Fibroblast of lung (primary cell): Measurements from ENCODE around the gene TFRC. TPM values are rescaled to one million over a fixed set of nuclear protein-coding genes. Genes with fewer than 3 reads are reported as not detected.
"Not testable (repeated sequence)": the region's sequence is repeated elsewhere in the genome, so short reads cannot be mapped to it uniquely, and the experiment has no call there.

Source experiments
- DNase-seq, 2 donors: peaks; one replicate each; pipeline versions ENCODE4 v3.0.0 to v3.0.0-alpha.2; 2010; ENCODE audit warnings: low read depth in 2 of 2
- H2AFZ ChIP-seq: 2 replicates; pipeline ENCODE4 v1.5.1; 2012; ENCODE audit warnings: low read length, control low read depth, inconsistent platforms
- H3K27ac ChIP-seq: 2 replicates; pipeline ENCODE4 v1.5.1; 2011; ENCODE audit warnings: low read length, control low read depth; ENCODE audit not compliant: insufficient read depth
- H3K27me3 ChIP-seq: 2 replicates; pipeline ENCODE4 v1.5.1; 2011; ENCODE audit warnings: mild to moderate bottlenecking, low read length; ENCODE audit not compliant: control insufficient read depth, insufficient read depth
- H3K36me3 ChIP-seq: 2 replicates; pipeline ENCODE4 v1.5.1; 2011; ENCODE audit warnings: low read length; ENCODE audit not compliant: control insufficient read depth, insufficient read depth
- H3K4me1 ChIP-seq: 2 replicates; pipeline ENCODE4 v1.5.1; 2011; ENCODE audit warnings: low read length; ENCODE audit not compliant: control insufficient read depth, insufficient read depth; ENCODE audit errors: extremely low read depth
- H3K4me2 ChIP-seq: 2 replicates; pipeline ENCODE4 v1.5.1; 2011; ENCODE audit warnings: low read length, control low read depth; ENCODE audit not compliant: insufficient read depth; ENCODE audit errors: extremely low read depth
- H3K4me3 ChIP-seq, 4 experiments: fragments of 200-600 bp in 1 of 4; sonication (generic) in 1 of 4; replicated peaks in 1 of 4; 2 replicates each; pipeline ENCODE4 v1.5.1; 2011 to 2016; ENCODE audit warnings: low read length in 4 of 4, low read depth in 3 of 4, mild to moderate bottlenecking in 3 of 4, control low read depth in 2 of 4, inconsistent platforms in 1 of 4, mixed read lengths in 1 of 4; ENCODE audit not compliant: insufficient read depth in 1 of 4; ENCODE audit errors: control extremely low read depth in 1 of 4
- H3K79me2 ChIP-seq: 2 replicates; pipeline ENCODE4 v1.5.1; 2012; ENCODE audit warnings: mild to moderate bottlenecking, low read length, inconsistent platforms; ENCODE audit not compliant: control insufficient read depth, insufficient read depth
- H3K9ac ChIP-seq: 2 replicates; pipeline ENCODE4 v1.5.1; 2011; ENCODE audit warnings: mild to moderate bottlenecking, low read length, control low read depth; ENCODE audit not compliant: insufficient read depth
- H3K9me3 ChIP-seq: 2 replicates; pipeline ENCODE4 v1.5.1; 2012; ENCODE audit warnings: low read depth, low read length; ENCODE audit not compliant: control insufficient read depth, insufficient read depth
- H4K20me1 ChIP-seq: 2 replicates; pipeline ENCODE4 v1.5.1; 2011; ENCODE audit warnings: low read length; ENCODE audit not compliant: control insufficient read depth, insufficient read depth; ENCODE audit errors: extremely low read depth
- CTCF ChIP-seq, 2 donors: IDR thresholded peaks in 1 of 2; conservative IDR thresholded peaks in 1 of 2; 1 replicate in 1 of 2; 2 replicates in 1 of 2; pipeline ENCODE4 v1.5.1; 2011 to 2012; ENCODE audit warnings: low read length in 2 of 2, control low read depth in 1 of 2, inconsistent platforms in 1 of 2, low read depth in 1 of 2, mild to moderate bottlenecking in 1 of 2
- EZH2 ChIP-seq: IDR thresholded peaks from 2 replicates; pipeline ENCODE4 v1.5.1; 2012; ENCODE audit warnings: low read length, control low read depth, mild to moderate bottlenecking; ENCODE audit errors: missing control alignments
- polyA plus RNA-seq, 2 donors: library from polyadenylated mRNA; depleted of rRNA in 1 of 2; stranded (reverse) in 1 of 2; unstranded in 1 of 2; fragments of >200 nt; gene quantifications; 2 replicates each; pipeline ENCODE4 v1.2.1, GENCODE V29; 2011 to 2012; ENCODE audit warnings: missing spikeins in 1 of 2
- total RNA-seq: library from RNA; depleted of rRNA; stranded (reverse); fragments of >200 nt; gene quantifications from 2 replicates; pipeline ENCODE4 v1.2.1, GENCODE V29; 2014

Gene TFRC
- total and polyA plus RNA-seq, 2 donors (not counting 1 experiment from before 2014, with no cell fraction given), result 118 to 169 TPM

GRCh38 chr3:196026059-196026458, 55.8 kb downstream of the TFRC start:
- not testable (repeated sequence) for H4K20me1 ChIP-seq, H3K27me3 ChIP-seq, H3K79me2 ChIP-seq, H3K4me2 ChIP-seq, H2AFZ ChIP-seq, H3K9me3 ChIP-seq, DNase-seq, H3K27ac ChIP-seq, H3K9ac ChIP-seq, H3K4me3 ChIP-seq, H3K4me1 ChIP-seq, H3K36me3 ChIP-seq
- TF ChIP-seq CTCF (conservative IDR thresholded peaks at IDR 0.05 in 1 of 2, IDR thresholded peaks at IDR 0.05 in 1 of 2; ENCODE audit: low read depth in 1 of 2, low read length in 2 of 2), result peak; percentile 23 to 49

GRCh38 chr3:196024968-196025367, 56.9 kb downstream of the TFRC start:
- H3K79me2 ChIP-seq, result no peaks in the 10 kb centered on the region
- no peaks in the 10 kb centered on the region for H3K4me1 ChIP-seq
- H3K9me3 ChIP-seq, result no peaks in the 10 kb centered on the region
- no peak overlapping the region for H3K4me3 ChIP-seq
- no peaks in the 10 kb centered on the region for H3K36me3 ChIP-seq
- no peaks in the 10 kb centered on the region for H4K20me1 ChIP-seq
- H3K27me3 ChIP-seq, result no peaks in the 10 kb centered on the region
- H2AFZ ChIP-seq, result no peak overlapping the region
- H3K9ac ChIP-seq, result no peak overlapping the region
- no peak for TF ChIP-seq EZH2
- no peak for TF ChIP-seq CTCF (conservative IDR thresholded peaks at IDR 0.05 in 1 of 2, IDR thresholded peaks at IDR 0.05 in 1 of 2; ENCODE audit: low read depth in 1 of 2, low read length in 2 of 2)
- DNase-seq, result no peak
- H3K4me2 ChIP-seq, result no peak overlapping the region
- H3K27ac ChIP-seq, result no peak overlapping the region

GRCh38 chr3:196023947-196024346, 57.9 kb downstream of the TFRC start:
- no peak for DNase-seq
- Histone ChIP-seq H3K36me3 (no peaks in the 10 kb centered on the region), H2AFZ (no peak overlapping the region), H3K79me2 (no peaks in the 10 kb centered on the region), H4K20me1 (no peaks in the 10 kb centered on the region), H3K4me3 (no peak overlapping the region), H3K27ac (no peak overlapping the region), H3K27me3 (no peaks in the 10 kb centered on the region), H3K9ac (no peak overlapping the region), H3K9me3 (no peaks in the 10 kb centered on the region), H3K4me1 (no peaks in the 10 kb centered on the region), H3K4me2 (no peak overlapping the region)
- TF ChIP-seq EZH2, result no peak
- TF ChIP-seq CTCF (conservative IDR thresholded peaks at IDR 0.05 in 1 of 2, IDR thresholded peaks at IDR 0.05 in 1 of 2; ENCODE audit: low read depth in 1 of 2, low read length in 2 of 2), result no peak

GRCh38 chr3:196022499-196022878, 59.4 kb downstream of the TFRC start:
- not testable (repeated sequence) for H3K4me1 ChIP-seq, H3K36me3 ChIP-seq, H3K9ac ChIP-seq, H3K9me3 ChIP-seq, DNase-seq, H3K4me3 ChIP-seq, H2AFZ ChIP-seq, H4K20me1 ChIP-seq, H3K4me2 ChIP-seq, H3K79me2 ChIP-seq, H3K27me3 ChIP-seq, H3K27ac ChIP-seq
